GM12892 (cell line): ENCODE data around the gene ARHGEF19.

Experiments used
- POLR2A ChIP-seq: IDR thresholded peaks from 2 replicates; pipeline ENCODE4 v1.6.1; 2011; ENCODE audit warnings: low read depth, low read length, control low read depth
- POLR2AphosphoS5 ChIP-seq: IDR thresholded peaks from 2 replicates; pipeline ENCODE4 v1.6.1; 2011; ENCODE audit warnings: low read depth, low read length, control low read depth
- TAF1 ChIP-seq: IDR thresholded peaks from 2 replicates; pipeline ENCODE4 v1.6.1; 2011; ENCODE audit warnings: low read depth, mild to moderate bottlenecking, control low read depth, low read length, borderline replicate concordance

- TF ChIP-seq POLR2A (no peak), POLR2AphosphoS5 (no peak), TAF1 (no peak)
These were observed 25.7 kb downstream of the ARHGEF19 start for GRCh38 chr1:16186655-16187235.
